H1 (cell line): ENCODE data around the gene ICAM5. TPM values are rescaled to one million over a fixed set of nuclear protein-coding genes. Genes with fewer than 3 reads are reported as not detected.

Experiments
- CBX8 ChIP-seq: fragments of 300-800, 300-1000 bp; sonication (generic); IDR thresholded peaks from 2 replicates; pipeline ENCODE4 v1.7.1; 2016; ENCODE audit warnings: low read depth, low read length, borderline replicate concordance
- CREB1 ChIP-seq: IDR thresholded peaks from 2 replicates; pipeline ENCODE4 v1.6.1; 2012; ENCODE audit warnings: inconsistent platforms
- CTBP2 ChIP-seq: IDR thresholded peaks from 2 replicates; pipeline ENCODE4 v1.7.0; 2011; ENCODE audit warnings: borderline replicate concordance, mild to moderate bottlenecking, moderate library complexity, mixed read lengths, low read length; ENCODE audit not compliant: insufficient read depth, insufficient read length
- EP300 ChIP-seq, 2 experiments: IDR thresholded peaks; 1 replicate in 1 of 2; 2 replicates in 1 of 2; pipeline ENCODE4 v1.6.1; 2011 to 2012; ENCODE audit warnings: low read depth in 2 of 2, low read length in 2 of 2, mild to moderate bottlenecking in 2 of 2, borderline replicate concordance in 1 of 2, inconsistent platforms in 1 of 2, moderate library complexity in 1 of 2
- KDM4A ChIP-seq: IDR thresholded peaks from one replicate; pipeline ENCODE4 v1.7.1; 2012; ENCODE audit warnings: low read depth, mild to moderate bottlenecking, moderate library complexity, low read length, inconsistent platforms; ENCODE audit not compliant: severe bottlenecking
- MAFK ChIP-seq: IDR thresholded peaks from 2 replicates; pipeline ENCODE4 v1.6.1; 2012; ENCODE audit warnings: low read depth, mild to moderate bottlenecking, improper control_type of control experiment, low read length
- POLR2AphosphoS5 ChIP-seq: IDR thresholded peaks from 2 replicates; pipeline ENCODE4 v1.6.1; 2011; ENCODE audit warnings: low read depth, low read length
- SP1 ChIP-seq: IDR thresholded peaks from 2 replicates; pipeline ENCODE4 v1.6.1; 2011; ENCODE audit warnings: low read depth, low read length
- polyA plus RNA-seq, 7 experiments: library from polyadenylated mRNA; depleted of rRNA in 3 of 7; stranded (reverse) in 5 of 7; unstranded in 2 of 7; fragments of >200 nt in 5 of 7; fragments of 200-250 nt in 2 of 7; gene quantifications; 1 replicate in 5 of 7; 2 replicates in 1 of 7; 4 replicates in 1 of 7; pipeline versions ENCODE4 v1.2.1 to v1.2.3, GENCODE V29; 2011 to 2013; ENCODE audit warnings: missing spikeins in 2 of 7, mixed read lengths in 2 of 7
- total RNA-seq: library from RNA; stranded (reverse); fragmentation: NEBNext Ultra II Directional; extraction: Animal tissue kit (Norgen Biotek cat#: 25700); gene quantifications from 2 replicates; pipeline ENCODE4 v1.2.1, GENCODE V29; 2021
- TF ChIP-seq, protein P1 (sequence below): IDR thresholded peaks from 2 replicates; pipeline ENCODE4 v1.6.1; 2012; ENCODE audit warnings: inconsistent platforms

ICAM5 gene
- total and polyA plus RNA-seq, 2 of the 8 experiments (the other 6 are each of a cell fraction or from before 2014, with no cell fraction given) = 3.9 to 4.8 TPM

- TF ChIP-seq MAFK (no peak), CREB1 (peak; percentile 99), KDM4A (peak; percentile 100), SP1 (peak; percentile 91), EP300 (IDR thresholded peaks at IDR 0.05; ENCODE audit: borderline replicate concordance in 1 of 2, low read depth in 2 of 2, low read length in 2 of 2) (no peak), CBX8 (no peak), POLR2AphosphoS5 (peak; percentile 68), CTBP2 (no peak)
- TF ChIP-seq, protein P1, sequence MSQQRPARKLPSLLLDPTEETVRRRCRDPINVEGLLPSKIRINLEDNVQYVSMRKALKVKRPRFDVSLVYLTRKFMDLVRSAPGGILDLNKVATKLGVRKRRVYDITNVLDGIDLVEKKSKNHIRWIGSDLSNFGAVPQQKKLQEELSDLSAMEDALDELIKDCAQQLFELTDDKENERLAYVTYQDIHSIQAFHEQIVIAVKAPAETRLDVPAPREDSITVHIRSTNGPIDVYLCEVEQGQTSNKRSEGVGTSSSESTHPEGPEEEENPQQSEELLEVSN = peak; percentile 59
Observed at GRCh38 chr19:10251792-10252694, 37.7 kb upstream of the ICAM5 start, which contains the start of gene MRPL4 (continued).
